Stimulated activated CD8-positive, alpha-beta memory T cell treated with anti-CD3 and anti-CD28 coated beads, Interleukin-12 subunit alpha, Interleukin-12 subunit beta, amount 100 ng/mL, for 24 hours (primary cell): ENCODE results near the gene PHF19.

Experiments used
- DNase-seq: peaks from one replicate; pipeline ENCODE4 v3.0.0-alpha.2; 2020; ENCODE audit errors: extremely low read depth

The PHF19 gene

GRCh38 chr9:120876842-120877240 is at the start of gene PHF19:
Gene PHF19, minus strand, starts transcription at chr9:120877188. Its CDS starts 2,447 bp downstream, at chr9:120874741.
- DNase-seq: no peak

DNA sequence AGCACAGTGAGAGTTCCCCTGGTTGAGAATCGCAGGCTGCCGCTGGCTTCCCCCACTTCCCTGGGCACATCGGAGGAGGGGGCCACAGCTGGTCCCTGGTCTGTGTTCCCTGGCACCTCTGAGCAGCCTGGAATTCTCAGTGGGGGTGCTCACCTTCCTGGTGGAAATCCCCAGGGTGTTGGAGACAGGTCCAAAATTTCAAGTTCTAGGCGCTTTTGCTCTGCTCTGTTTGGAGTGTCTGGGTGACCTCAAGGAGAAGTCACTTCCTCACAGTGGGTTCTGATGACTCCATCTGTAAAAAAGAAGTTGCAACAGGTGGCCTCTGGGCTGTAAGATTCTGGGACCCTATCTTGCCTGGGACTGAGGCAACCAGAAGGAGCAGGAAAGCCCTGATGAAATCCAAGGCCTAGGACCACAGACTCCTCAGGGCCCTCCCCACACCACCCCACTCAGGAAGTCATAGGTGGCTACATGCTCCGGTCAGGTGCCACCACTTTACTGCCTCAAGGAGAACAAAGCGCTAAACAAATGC is 49.5 kb upstream of the PHF19 start, which contains the start of gene TRAF1:
TRAF1 (minus strand) TSS at position 400 of the 532 bp plus-strand sequence. CDS start 721 bp downstream, outside the sequence.
- DNase-seq: no peak

GRCh38 chr9:120925535-120926396 is 48.8 kb upstream of the PHF19 start:
- DNase-seq: no peak

GRCh38 chr9:120924698-120925534 is 47.9 kb upstream of the PHF19 start:
- DNase-seq: no peak

- DNase-seq: no peak
Observed at GRCh38 chr9:120923620-120924328, 46.8 kb upstream of the PHF19 start.

DNA sequence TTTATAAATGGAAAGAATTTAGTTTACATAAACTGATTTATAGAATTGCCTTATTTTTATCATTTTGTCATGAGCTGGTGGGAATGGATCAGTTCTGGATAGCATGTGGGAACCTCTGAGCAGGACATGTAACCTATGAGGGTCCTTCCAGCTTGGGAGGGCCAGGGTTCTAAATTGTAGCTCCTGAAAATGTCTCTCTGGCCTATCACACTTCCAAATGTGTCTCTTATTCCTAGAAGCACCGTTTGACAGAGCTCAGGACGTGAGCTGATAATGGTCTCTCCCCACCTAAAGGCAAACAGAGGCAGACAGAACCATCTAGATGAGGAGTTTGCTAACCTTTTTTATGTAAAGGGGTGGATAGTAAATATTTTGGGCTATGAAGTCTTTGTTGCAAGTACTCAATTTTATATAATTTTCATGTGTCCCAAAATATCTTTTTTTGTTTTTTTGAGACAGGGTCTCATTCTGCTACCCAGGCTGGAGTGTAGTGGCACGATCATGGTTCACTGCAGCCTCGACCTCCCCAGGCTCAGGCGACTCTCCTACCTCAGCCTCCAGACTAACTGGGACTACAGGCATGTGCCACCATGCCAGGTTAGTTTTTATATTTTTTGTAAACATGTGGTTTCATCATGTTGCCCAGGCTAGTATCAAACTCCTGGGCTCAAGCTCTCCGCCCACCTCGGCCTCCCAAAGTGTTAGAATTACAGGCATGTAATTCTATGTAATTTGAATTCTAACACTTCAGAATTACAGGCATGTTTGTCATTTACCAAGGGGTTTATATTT is 45.6 kb upstream of the PHF19 start:
- no peak for DNase-seq

DNA sequence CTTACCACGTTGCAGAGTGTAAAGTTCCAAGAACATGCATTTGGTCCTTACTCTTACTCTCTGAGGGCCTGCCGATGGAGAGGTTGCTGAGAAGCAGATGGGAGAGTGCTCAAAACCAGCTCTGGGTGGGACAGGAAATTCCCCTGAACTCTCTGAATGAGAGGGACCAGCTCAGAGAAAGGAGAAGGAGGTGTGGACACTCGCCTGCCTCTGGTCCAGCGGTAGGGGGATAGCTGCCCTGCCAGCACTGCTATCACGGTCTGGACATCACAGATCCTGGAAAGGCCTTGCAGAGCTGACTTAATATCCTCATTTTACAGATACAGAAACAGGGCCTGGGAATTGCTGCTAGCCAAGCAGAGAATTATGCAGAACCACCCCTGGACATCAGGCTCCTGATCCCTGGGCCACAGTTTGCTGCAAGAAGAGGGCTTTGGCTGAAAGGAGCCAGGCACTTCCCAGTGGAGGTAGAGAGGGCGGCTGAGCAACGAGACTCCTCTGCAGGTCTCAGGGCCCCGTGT is 44.7 kb upstream of the PHF19 start:
- DNase-seq: no peak

DNA sequence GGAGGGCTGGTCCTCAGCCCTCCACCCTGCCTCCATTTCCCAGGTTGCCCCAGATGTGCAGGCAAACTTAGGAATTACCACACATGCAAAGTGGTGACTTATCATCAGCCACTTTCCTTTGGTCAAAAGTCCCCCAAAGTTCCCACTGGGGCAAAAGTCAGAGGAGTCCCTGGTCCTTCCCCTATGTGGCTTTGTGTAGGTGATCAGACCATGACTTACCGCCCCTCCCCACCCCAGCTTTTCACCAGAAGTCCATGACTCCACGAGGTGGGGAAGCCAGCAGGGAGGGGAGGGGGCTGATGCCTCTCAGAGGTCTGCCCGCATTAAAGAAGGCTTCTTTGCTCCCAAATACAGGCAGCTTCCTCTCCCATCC is 43.8 kb upstream of the PHF19 start:
- DNase-seq: no peak

GRCh38 chr9:120919843-120920805 is 43.1 kb upstream of the PHF19 start:
- no peak for DNase-seq

DNA sequence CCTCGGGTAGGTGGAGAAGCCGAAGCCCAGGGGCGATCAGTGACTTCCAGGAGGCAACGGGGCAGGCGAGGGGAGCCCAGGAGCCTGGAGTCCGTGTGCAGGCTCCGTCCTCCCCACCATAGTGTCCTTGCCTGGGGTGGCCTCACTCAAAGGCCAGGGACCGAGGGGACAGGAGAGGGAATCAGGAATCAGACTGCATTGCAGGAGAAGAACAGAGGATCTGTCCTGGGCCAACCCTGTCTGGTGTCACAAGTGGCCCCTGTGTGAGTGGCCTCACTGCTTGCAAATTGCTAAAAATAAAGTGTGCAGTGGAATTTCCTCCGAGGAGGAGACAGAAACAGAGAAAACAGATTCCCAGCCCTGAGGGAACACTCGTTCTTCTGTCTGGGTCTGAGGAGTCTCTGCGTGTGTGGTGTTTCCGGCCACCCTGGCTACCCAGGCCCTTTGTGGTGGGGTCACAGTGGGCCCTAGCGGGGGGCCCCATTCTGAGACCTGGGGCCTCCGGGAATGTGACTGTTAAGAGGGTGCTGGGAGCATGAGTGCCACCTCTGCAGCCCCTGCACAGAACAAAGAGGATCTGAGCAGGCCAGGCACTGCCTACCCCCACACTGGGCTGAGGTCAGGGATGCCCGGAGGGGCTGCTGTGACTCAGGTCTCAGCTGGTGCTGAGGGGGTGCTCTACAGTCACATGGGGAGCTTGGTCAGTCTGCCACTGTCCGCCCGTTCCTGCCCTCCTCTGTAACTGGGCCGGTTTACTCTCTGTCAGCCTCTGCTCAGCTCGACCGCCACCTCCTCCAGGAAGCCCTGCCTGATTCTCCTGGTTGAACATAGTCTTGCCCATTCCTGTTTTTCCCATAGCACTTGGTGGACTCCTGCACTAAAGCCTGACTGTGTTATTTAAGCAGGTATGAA is 42.2 kb upstream of the PHF19 start:
- no peak for DNase-seq

DNA sequence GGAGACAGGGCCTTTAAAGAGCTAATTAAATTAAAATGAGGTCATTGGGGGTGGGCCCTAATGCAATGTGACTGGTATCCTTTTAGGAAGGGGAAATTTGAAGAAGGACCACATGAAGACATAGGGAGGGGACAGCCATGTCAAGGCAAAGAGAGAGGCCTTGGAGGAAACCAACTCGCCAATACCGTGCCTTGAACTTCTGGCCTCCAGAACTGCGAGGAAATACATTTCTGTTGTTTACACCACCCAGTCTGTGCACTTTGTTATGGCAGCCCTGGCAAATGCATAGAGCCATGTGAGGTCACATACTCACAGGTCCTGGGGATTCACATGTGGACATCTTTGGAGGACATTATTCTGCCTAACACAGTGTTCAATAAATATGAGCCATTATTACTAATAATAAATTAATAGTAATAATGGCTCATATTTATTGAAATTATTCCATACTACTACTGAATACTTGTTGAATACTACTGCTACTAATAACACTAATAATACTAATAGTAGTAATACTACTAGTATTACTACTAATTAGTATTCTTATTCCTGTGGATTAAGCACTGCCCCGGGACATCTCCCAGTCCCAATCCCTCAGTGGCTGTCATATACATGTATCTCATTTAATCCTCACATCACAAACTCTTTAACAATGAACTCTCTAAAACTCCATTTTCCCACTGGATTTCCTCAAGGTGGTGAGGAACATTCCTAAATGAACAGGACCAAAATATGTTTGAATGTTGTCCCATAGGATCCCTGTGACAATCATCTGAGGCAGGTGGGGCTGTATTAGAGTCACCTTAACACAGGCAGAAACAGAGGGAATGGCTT is 41.2 kb upstream of the PHF19 start:
- DNase-seq: no peak

DNA sequence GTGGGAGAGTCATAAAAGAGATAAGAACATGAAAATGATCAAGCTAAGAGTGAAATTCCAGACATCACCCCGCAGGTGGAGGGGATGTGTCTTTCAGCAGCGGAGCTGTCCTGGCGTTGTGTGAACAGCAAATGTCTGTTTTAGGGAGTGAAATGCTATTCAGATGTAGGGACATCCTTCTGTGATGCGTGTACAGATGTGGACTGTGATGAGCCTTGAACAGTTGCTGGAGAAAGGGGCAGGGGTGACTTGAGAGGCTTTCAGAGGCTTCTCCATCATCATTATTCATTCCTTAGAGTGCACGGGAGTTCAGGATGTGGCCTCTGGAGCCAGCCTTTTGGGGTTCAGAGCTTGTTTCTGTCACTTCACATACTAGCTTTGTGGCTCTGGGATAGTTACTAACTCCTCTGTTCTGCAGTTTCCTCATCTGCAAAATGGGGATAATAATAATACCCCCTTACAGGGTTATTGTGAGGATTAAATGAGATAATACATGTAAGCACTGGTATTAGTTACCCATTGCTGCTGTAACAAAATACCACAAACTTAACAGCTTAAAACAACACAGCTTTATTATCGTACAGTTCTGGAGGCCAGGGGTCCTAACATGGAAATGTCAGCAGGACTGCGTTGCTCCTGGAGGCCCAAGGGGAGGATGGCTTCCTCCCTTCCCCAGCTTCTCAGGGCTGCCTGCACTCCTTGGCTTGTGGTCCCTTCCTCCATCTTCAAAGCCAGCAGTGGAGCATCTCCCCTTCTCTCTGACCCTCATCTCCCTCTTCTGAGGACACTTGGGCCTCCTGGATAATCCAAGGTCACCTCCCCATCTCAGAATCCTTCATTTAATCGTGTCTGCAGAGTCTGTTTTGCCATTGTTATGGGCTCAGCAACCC is 40.2 kb upstream of the PHF19 start:
- DNase-seq: no peak

DNA sequence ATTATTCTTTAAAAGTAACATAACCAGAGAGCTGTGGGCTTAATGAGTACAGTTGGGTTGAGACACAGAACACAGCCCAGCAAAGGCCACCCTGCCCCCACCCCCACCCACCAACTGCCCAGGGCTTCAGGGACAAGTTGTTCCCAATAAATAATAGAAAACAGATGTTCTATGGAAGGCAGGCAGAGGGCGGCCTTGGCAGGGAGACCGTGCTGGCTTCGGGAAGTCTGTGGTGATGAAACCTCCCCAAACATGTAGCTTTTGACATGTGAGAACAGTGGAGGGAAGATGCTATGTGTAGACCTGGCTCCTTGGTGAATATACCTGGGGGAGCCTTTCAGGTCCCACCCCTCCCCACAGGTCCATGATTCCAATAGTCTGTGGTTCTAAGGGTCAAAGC is 39.6 kb upstream of the PHF19 start:
- no peak for DNase-seq

DNA sequence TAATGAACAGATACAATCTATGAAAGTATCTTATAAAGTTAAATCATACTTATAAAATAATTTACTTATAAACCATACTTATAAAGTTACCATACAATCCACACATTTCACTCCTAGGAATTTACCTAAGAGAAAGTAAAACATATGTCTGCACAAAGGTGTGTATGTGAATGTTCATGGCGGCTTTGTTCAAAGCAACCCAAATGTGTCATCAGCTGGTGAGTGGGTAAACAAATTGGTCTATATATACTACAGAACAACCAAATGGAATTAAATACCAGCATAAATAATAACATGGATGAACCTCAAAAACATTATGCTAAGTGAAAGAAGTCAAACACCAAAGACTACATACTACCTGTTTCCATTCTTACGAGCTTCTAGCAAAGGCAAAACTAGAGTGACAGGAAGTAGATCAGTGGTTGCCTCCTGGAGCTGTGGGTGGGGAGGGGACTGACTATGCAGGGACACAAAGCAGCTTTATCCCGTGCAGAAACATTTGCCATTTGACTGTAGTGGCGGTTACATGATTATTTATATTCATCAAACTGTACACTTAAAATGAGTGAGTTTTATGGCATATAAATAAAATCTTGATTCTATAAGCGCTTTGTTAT is 39.0 kb upstream of the PHF19 start:
- no peak for DNase-seq

- DNase-seq: no peak
Observed at GRCh38 chr9:120914953-120915352, 38.0 kb upstream of the PHF19 start.

DNA sequence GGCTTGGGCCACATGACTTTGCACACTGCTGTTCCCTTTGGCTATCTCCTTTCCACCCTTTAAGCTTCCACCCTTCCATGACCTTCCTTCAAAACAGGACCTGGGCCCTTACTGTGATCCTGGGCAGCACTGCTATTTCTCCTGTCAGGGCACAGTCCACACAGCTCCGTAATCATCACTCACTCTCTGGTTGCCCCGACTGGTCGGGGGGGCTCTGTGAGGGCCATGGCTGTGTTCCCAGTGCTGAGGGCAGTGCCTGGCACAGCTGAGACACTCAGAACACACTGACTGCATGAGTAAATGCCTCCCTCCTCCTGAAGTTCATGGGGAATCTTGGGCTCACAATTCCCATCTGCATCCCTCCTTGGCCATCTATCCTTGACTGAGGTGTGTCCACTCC is 37.4 kb upstream of the PHF19 start:
- DNase-seq: no peak
